ENCODE measurements around the gene SNTG2.

Gene SNTG2

DNA sequence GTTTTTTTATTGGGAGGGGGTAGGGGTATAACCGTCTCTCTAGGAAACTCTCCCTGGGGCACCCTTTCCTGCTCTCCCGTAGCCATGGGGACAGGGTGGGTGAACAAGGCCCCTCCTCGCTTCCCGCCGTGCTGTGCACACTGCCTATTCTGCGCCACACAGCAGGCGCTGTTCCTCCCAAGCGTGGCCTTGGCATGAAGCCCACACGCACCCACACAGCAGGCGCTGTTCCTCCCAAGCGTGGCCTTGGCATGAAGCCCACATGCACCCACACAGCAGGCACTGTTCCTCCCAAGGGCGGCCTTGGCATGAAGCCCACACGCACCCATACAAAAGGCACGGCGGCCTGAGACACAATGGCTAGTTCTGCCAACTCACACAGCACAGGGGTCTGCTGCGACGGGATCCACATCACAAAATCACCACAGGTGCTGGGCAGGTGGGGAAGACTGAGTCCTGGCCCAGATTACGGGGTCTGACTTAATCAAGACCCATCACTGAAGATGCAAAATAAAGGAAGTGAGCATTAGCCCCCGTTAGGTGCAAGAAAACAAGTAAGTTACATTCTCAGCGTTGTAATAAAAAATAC, 416.0 kb downstream of the SNTG2 start:
- Histone ChIP-seq H2AFZ (ENCODE audit: low read length) (no peak overlapping the region), H3K9me2 (replicated peaks; ENCODE audit: low read depth, low read length) (no peaks in the 10 kb centered on the region), H3K4me3 (ENCODE audit: low read length, poor library complexity, severe bottlenecking) (no peak overlapping the region), H4K20me1 (ENCODE audit: insufficient read depth, low read length, poor library complexity, severe bottlenecking) (no peaks in the 10 kb centered on the region), H3F3A (ENCODE audit: low read depth) (no peaks in the 10 kb centered on the region), H3K79me2 (ENCODE audit: insufficient read depth, low read length) (no peaks in the 10 kb centered on the region), H3K4me2 (ENCODE audit: low read depth, low read length, poor library complexity, severe bottlenecking) (no peak overlapping the region), H3K27me3 (ENCODE audit: insufficient read depth, low read length, poor library complexity, severe bottlenecking) (no peaks in the 10 kb centered on the region), H3K4me1 (ENCODE audit: insufficient read depth, low read length, poor library complexity, severe bottlenecking) (peaks cover 4% of the 10 kb centered on the region), H3K9ac (ENCODE audit: low read depth, low read length, poor library complexity, severe bottlenecking) (no peak overlapping the region), H3K9me3 (ENCODE audit: insufficient read depth, low read depth, low read length) (no peaks in the 10 kb centered on the region), H3K36me3 (ENCODE audit: insufficient read depth, low read length) (no peaks in the 10 kb centered on the region)
- TF ChIP-seq EZH2phosphoT487 (IDR thresholded peaks at IDR 0.05; ENCODE audit: borderline replicate concordance), result no peak
- TF ChIP-seq, protein P1, sequence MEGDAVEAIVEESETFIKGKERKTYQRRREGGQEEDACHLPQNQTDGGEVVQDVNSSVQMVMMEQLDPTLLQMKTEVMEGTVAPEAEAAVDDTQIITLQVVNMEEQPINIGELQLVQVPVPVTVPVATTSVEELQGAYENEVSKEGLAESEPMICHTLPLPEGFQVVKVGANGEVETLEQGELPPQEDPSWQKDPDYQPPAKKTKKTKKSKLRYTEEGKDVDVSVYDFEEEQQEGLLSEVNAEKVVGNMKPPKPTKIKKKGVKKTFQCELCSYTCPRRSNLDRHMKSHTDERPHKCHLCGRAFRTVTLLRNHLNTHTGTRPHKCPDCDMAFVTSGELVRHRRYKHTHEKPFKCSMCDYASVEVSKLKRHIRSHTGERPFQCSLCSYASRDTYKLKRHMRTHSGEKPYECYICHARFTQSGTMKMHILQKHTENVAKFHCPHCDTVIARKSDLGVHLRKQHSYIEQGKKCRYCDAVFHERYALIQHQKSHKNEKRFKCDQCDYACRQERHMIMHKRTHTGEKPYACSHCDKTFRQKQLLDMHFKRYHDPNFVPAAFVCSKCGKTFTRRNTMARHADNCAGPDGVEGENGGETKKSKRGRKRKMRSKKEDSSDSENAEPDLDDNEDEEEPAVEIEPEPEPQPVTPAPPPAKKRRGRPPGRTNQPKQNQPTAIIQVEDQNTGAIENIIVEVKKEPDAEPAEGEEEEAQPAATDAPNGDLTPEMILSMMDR (conservative IDR thresholded peaks at IDR 0.05; ENCODE audit: low read length), result no peak

DNA sequence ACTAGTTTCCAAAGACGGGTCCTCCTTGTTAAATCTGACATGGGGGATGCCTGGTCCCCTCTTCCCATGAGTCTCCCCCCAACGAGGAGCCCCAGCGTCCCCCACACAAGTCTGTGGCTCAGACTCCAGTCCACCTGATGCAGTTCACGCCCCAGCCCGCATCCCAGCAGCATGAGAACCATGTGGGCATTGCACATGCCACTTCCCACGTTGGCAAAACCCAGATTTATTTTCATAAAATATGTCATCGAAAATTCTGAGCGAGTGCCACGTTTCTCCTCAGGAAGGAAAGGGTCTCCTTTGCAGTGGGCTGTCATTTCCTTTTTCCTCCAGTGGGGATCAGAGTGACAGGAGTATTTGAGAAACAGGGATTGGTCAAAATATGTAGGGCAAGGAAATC, 417.0 kb downstream of the SNTG2 start:
- TF ChIP-seq EZH2phosphoT487 (IDR thresholded peaks at IDR 0.05; ENCODE audit: borderline replicate concordance), result no peak
- TF ChIP-seq, protein P1 (conservative IDR thresholded peaks at IDR 0.05; ENCODE audit: low read length), result no peak
- Histone ChIP-seq H3K4me1 (ENCODE audit: insufficient read depth, low read length, poor library complexity, severe bottlenecking) (peaks cover 4% of the 10 kb centered on the region), H2AFZ (ENCODE audit: low read length) (no peak overlapping the region), H3F3A (ENCODE audit: low read depth) (no peaks in the 10 kb centered on the region), H3K27me3 (ENCODE audit: insufficient read depth, low read length, poor library complexity, severe bottlenecking) (no peaks in the 10 kb centered on the region), H3K36me3 (ENCODE audit: insufficient read depth, low read length) (no peaks in the 10 kb centered on the region), H3K9ac (ENCODE audit: low read depth, low read length, poor library complexity, severe bottlenecking) (no peak overlapping the region), H3K79me2 (ENCODE audit: insufficient read depth, low read length) (no peaks in the 10 kb centered on the region), H3K4me2 (ENCODE audit: low read depth, low read length, poor library complexity, severe bottlenecking) (no peak overlapping the region), H3K9me2 (replicated peaks; ENCODE audit: low read depth, low read length) (no peaks in the 10 kb centered on the region), H4K20me1 (ENCODE audit: insufficient read depth, low read length, poor library complexity, severe bottlenecking) (no peaks in the 10 kb centered on the region), H3K9me3 (ENCODE audit: insufficient read depth, low read depth, low read length) (no peaks in the 10 kb centered on the region), H3K4me3 (ENCODE audit: low read length, poor library complexity, severe bottlenecking) (no peak overlapping the region)

DNA sequence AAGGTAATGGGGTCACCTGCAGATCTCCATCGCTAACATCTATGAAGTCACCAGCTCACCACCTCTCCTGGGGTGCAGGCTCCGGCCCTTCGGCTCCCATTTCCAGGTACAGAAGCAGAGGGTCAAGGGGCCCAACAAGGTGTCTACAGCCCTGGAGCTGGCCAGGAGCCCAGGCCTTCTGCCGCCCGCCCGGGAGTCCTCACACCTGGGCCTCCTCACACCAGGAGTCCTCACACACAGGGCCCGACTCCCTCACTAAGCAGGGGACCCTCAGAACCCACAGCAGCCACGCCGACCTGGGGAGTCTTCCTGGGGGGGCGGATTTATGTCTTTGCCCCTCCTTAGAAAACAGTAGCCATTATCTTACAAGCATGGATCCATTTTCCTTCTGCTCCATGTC, 419.3 kb downstream of the SNTG2 start:
- Histone ChIP-seq H3K27me3 (ENCODE audit: insufficient read depth, low read length, poor library complexity, severe bottlenecking) (no peaks in the 10 kb centered on the region), H3K36me3 (ENCODE audit: insufficient read depth, low read length) (no peaks in the 10 kb centered on the region), H4K20me1 (ENCODE audit: insufficient read depth, low read length, poor library complexity, severe bottlenecking) (no peaks in the 10 kb centered on the region), H3K79me2 (ENCODE audit: insufficient read depth, low read length) (no peaks in the 10 kb centered on the region), H3K9me2 (replicated peaks; ENCODE audit: low read depth, low read length) (no peaks in the 10 kb centered on the region), H3K4me2 (ENCODE audit: low read depth, low read length, poor library complexity, severe bottlenecking) (no peak overlapping the region), H3K9me3 (ENCODE audit: insufficient read depth, low read depth, low read length) (no peaks in the 10 kb centered on the region), H3K4me3 (ENCODE audit: low read length, poor library complexity, severe bottlenecking) (no peak overlapping the region), H3K4me1 (ENCODE audit: insufficient read depth, low read length, poor library complexity, severe bottlenecking) (peaks cover 4% of the 10 kb centered on the region), H2AFZ (ENCODE audit: low read length) (no peak overlapping the region), H3K9ac (ENCODE audit: low read depth, low read length, poor library complexity, severe bottlenecking) (no peak overlapping the region), H3F3A (ENCODE audit: low read depth) (no peaks in the 10 kb centered on the region)
- TF ChIP-seq, protein P1 (conservative IDR thresholded peaks at IDR 0.05; ENCODE audit: low read length), result no peak
- TF ChIP-seq EZH2phosphoT487 (IDR thresholded peaks at IDR 0.05; ENCODE audit: borderline replicate concordance), result no peak
